Inflammatory macrophage (primary cell): ENCODE measurements around the gene HSD17B10.
"Not testable (repeated sequence)": the region's sequence is repeated elsewhere in the genome, so short reads cannot be mapped to it uniquely, and the experiment has no call there.

Experiments used
- DNase-seq, 2 donors: peaks; one replicate each; pipeline ENCODE4 v3.0.0-alpha.2; 2020 to 2022

The HSD17B10 gene

GRCh38 chrX:53435997-53436396 lies 1.8 kb upstream of the HSD17B10 start:
- DNase-seq = peak; percentile 47 to 68

DNA sequence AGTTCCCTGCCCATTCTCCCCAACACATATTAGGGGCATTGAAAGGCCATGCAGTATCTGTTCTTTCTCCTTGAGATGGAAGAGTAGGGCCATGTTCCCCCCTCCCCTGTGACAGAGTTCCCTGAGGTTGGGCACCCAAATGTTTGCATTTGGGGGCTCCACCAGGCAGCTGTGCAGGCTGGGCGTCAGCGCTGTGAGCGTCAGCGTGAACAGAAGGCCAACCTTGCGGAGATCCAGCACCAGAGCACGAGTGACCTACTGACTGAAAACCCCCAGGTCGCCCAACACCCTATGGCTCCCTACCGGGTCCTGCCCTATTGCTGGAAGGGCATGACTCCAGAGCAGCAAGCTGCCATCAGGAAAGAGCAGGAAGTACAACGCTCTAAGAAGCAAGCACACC lies 3.9 kb downstream of the HSD17B10 start:
- DNase-seq = no peak

DNA sequence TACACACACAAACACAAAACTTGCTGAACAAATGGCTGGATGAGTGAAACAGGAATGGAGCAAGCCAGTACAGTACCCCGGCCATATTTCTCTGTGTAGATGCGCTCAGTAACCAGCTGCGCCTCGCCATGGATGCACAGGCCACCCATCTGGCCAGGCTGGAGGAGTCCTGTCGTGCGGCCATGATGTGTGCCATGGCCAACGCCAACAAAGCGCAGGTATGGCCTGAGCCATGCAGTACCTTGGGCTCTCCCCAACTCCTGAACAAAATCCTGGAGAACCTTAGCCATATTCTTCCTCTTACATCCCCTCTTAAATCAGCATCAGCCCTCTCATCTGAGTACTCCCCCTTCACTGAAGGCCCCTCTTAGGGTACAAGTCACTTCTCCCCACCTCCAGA lies 4.4 kb downstream of the HSD17B10 start:
- no peak for DNase-seq

- no peak for DNase-seq
Measured at GRCh38 chrX:53422861-53423306, 11.3 kb downstream of the HSD17B10 start, which contains the start of gene RIBC1. TSS of gene RIBC1 (plus strand) at chrX:53422873. CDS start at chrX:53426277, 3,404 bp downstream.

DNA sequence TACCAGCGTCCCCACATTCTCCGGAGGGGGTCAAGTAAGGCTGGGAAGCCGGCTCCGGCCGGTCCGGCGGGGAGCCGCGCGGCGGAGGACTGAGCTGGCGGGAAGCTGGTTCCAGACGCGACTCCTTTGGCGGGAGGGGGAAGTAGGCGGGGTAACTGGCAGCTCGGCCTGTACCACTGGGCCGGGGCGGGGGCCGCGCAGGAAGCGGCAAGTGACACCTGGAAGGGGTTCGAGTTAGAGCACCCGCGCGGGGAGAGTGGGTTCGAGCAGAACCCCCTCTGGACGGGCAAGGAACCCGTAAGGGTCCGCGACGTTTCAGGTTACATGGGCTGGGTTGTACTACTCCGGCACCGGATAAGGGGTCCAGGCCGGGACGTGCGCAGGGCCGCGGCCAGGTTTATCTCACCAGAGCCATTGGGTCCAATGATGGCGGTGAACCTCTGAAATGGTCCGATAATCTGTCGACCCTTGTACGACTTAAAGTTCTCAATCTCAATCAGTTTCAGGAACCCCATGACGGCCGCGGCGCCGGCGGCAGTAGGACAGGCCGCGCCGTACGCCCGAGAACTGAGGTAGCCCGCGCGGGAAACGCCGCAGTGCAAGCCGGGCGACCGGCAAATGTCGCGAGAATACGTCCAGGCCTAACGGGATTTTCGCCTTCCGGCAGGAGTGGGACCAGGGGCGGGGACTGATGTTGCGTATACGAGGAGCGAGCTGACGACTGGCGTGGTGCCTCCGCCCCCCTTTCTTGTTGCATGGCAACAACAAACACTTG lies 11.9 kb downstream of the HSD17B10 start, which contains the start of gene SMC1A:
Gene SMC1A, minus strand, starts transcription at position 569 of the 775 bp plus-strand sequence. Its CDS starts 54 bp downstream, at position 515.
- peak; percentile 96 to 97 for DNase-seq

- DNase-seq = no peak
Measured at GRCh38 chrX:53421772-53422085, 12.4 kb downstream of the HSD17B10 start.

DNA sequence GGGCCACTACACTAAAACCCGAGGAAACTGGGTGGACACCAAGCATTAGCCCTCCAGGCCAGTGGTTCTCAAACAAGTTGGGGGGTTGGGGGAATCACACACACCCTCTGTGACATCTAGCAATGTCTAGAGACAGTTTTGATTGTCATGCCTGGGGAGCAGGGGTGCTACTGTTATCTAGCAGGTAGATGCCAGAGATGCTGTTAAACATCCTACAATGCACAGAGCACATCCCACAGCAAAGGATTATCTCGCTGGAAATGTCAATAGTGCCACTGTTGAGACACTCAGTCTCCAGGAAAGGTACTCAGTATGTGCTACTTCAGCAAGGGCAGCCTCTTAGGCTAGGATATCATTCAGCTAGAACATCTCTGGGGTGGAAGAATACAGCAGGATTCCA lies 13.0 kb downstream of the HSD17B10 start:
- DNase-seq = no peak

- DNase-seq = not testable (repeated sequence)
Measured at GRCh38 chrX:53420351-53420750, 13.8 kb downstream of the HSD17B10 start.

GRCh38 chrX:53412446-53412845 lies 21.7 kb downstream of the HSD17B10 start:
- DNase-seq = peak; percentile 2 to 4

DNA sequence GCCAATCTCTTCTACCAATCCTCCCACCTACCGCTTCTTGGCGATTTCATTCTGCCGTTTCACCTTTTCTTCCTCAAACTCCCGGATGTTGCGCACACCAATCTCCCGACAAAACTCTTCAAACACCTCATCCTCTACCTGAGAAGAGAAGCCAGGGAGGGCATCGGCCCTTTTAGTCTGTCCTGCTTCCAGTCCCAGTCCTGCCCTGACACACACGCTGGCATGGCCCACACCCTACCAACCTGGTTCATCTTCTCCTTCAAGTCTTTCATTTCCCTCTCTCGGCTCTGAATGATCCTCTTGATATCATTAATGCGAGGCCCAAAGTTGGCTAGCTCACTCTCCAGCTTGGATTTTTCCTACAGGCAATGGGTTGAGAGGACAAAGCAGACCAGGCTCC lies 30.6 kb downstream of the HSD17B10 start:
- no peak for DNase-seq

DNA sequence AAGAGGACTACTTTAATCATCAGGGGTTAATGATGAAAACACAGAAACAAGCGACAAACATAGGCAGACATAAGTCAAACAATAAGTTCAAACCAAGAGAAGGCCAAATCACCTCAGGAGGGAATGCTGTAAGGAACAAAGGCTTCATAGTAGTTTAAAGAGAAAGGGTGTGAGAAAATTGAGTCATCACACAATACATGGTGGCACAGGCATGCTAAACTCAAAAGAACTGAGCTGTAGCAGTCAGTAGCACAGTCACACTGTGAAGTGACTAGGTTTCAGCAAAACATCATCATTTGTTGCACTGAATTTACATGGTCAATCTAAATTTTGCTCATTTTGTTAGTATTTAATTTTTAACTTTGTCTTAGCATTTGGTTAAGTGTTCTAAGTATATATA lies 36.0 kb downstream of the HSD17B10 start:
- no peak for DNase-seq

GRCh38 chrX:53395605-53396298 lies 38.4 kb downstream of the HSD17B10 start:
- DNase-seq = no peak

DNA sequence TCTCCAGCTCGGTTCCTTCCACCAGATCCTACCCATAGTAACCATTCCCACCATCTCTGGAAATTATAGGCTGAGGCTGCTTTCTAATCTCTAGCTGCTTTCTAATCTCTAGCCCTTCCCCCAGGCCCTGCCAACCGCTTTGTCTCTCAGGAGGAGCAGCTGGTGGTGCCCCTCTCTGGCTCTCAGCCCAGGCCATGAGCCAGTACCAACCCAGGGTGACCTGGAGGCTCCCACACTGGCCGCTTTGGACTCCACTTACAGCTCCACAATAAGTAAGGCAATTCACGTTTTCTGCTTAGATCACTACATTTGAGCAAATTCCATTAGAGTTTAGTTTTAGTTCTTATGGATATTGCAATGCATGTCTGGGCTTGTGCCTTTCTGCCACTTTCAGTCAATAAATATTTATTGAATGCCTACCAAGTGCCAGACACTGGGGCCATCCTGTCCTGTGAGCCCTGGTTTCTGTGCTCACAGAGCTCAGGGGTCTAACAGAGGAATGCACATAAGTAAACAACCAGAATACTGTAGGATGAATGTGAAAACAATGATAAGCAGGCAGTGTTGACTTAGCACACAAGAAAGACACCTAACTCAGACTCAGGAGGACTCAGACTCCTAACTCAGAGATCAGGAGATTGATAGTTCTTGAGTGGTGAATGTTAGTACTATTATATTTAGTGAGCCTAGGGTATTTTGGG lies 50.6 kb downstream of the HSD17B10 start:
- DNase-seq = no peak
